Esophagus squamous epithelium (tissue), 4 donors: Measurements from ENCODE around the gene ACMSD.

ENCODE experiments used
- CTCF ChIP-seq, 6 experiments: fragments of 450-650 bp in 4 of 6; fragments of 200-600 bp in 2 of 6; sonication (generic) in 2 of 6; IDR thresholded peaks; one replicate each; pipeline ENCODE4 v1.5.1; 2016 to 2019; ENCODE audit warnings: antibody characterized with exemption in 6 of 6, mild to moderate bottlenecking in 4 of 6, moderate library complexity in 4 of 6
- POLR2A ChIP-seq, 4 donors: fragments of 450-650 bp; IDR thresholded peaks; one replicate each; pipeline ENCODE4 v1.6.1; 2017; ENCODE audit warnings: antibody characterized with exemption in 4 of 4, mild to moderate bottlenecking in 4 of 4, moderate library complexity in 3 of 4

- TF ChIP-seq CTCF (IDR thresholded peaks at IDR 0.05) (no peak), POLR2A (IDR thresholded peaks at IDR 0.05) (no peak)
Measured at GRCh38 chr2:134900151-134900550, 61.7 kb downstream of the ACMSD start.
